GM12873 (cell line): Measurements from ENCODE around the gene IL1RN.

ENCODE experiments used
- TF ChIP-seq, protein P1 (sequence below): IDR thresholded peaks from 2 replicates; pipeline ENCODE4 v1.5.1; 2012; ENCODE audit warnings: low read depth, mild to moderate bottlenecking, moderate library complexity, low read length, control low read depth; ENCODE audit not compliant: insufficient read depth; ENCODE audit errors: missing control alignments

IL1RN gene

DNA sequence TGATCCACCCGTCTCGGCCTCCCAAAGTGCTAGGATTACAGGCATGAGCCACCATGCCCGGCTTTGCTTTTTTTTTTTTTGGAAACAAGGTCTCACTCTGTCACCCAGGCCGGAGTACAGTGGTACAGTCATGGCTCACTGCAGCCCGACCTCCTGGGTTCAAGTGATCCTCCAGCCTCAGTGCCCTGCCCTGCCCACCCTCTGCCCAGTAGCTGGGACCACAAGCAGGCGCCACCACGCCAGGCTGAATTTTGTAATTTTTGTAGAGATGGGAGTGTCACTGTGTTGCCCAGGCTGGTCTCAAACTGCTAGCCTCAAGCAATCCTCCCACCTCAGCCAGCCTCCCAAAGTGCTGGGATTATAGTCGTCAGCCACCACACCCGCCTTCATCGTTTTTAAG lies 34.8 kb downstream of the IL1RN start:
- TF ChIP-seq, protein P1, sequence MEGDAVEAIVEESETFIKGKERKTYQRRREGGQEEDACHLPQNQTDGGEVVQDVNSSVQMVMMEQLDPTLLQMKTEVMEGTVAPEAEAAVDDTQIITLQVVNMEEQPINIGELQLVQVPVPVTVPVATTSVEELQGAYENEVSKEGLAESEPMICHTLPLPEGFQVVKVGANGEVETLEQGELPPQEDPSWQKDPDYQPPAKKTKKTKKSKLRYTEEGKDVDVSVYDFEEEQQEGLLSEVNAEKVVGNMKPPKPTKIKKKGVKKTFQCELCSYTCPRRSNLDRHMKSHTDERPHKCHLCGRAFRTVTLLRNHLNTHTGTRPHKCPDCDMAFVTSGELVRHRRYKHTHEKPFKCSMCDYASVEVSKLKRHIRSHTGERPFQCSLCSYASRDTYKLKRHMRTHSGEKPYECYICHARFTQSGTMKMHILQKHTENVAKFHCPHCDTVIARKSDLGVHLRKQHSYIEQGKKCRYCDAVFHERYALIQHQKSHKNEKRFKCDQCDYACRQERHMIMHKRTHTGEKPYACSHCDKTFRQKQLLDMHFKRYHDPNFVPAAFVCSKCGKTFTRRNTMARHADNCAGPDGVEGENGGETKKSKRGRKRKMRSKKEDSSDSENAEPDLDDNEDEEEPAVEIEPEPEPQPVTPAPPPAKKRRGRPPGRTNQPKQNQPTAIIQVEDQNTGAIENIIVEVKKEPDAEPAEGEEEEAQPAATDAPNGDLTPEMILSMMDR, result no peak

DNA sequence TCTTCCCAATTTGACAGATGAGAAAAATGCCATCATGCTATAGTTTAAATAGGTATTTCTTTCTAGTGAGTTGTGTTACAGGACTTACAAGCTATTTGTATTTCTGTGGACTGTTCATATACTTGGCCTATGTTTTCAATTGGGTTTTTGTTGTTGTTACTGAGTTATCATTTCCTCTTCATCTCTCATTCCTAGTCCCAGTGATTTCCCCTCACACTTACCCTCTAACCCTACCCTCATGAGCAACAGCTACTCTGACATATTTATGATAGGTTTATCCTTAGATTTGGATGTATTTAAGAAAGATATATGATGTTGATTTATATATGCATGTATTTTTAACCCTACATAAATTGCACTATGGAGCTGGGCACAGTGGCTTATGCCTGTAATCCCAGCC lies 35.5 kb downstream of the IL1RN start:
- TF ChIP-seq, protein P1, result no peak

DNA sequence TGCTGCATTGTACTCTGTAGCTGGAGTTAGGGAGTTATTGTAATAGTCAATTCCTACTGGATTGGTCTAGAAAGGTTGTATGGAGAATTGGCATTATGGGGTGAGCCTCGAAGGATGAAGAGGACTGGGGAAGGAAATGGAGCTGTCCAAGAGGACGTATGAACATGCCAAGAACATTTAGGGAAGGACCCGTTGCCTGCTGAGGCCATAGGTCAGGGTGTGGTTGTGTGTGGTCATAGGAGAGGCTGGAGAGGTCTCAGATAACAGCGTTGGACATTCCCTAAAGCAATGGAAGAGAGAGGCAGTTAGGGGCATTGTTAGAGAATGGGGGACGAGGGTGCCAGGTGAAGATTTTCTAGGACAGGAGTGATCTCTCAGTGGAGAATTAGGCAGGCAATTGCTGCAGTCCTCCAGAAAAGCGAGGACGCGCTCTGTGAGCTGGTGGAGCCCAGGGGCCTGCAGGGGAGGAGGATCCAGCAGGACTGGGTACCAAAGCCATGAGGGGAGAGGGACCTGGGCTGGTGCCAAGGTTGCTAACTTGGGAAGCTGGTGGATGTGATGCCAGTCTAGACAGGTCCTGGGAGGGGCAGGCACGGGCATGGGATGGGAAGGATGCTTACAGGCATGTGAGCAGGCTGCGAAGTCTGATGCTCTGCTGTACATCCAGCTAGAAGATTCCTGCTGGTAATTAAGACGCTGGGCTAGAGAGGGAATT lies 37.0 kb downstream of the IL1RN start:
- TF ChIP-seq, protein P1, result no peak

DNA sequence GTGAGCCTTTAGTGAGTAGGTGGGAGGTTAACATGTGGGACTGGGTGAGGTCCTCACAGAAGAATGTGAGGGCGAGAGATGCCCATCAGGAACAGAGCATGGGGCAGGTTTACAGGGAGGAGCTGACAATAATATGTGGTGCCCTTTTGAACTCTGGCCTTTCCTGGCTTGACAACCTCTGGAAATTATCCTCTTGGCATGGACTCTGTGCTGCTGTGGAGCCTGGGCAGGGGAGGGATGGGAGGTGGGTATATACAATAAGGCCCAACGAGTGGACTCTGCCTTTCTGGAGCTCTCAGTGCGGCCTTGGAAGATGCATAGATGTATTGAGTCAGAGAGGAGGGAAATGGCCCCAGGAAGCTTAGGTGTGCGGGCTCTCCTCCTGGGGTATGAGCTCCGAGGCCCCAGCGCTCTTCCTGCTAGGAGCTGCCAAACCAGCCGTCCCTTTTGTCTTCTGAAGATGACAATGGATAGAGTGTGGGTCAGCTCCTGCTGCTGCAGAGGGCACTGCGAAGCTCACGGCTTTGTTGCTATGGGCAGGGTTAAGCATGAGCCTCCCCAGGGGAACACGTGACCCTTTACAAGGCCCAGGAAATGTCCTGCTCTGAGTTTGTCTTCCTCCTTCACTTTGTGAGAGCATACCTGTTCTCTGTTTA lies 37.7 kb downstream of the IL1RN start:
- TF ChIP-seq, protein P1, result no peak

DNA sequence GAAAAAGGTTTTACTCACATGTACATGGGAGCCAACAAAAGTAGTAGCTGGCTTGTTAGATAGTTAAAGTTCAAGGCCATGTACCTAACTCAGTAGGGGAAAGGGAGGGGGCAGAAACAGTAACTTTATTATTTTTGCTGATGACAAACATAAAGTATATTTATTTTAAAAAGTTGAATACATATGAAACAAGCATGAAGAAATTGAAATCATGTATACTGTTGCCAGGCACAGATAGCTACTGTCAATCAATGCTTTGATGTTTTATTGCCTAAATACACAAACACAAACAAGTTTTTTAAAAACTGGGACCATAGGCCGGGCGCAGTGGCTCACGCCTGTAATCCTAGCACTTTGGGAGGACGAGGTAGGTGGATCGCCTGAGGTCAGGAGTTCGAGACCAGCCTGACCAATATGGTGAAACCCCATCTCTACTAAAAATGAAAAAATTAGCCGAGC lies 38.8 kb downstream of the IL1RN start:
- TF ChIP-seq, protein P1, result no peak

DNA sequence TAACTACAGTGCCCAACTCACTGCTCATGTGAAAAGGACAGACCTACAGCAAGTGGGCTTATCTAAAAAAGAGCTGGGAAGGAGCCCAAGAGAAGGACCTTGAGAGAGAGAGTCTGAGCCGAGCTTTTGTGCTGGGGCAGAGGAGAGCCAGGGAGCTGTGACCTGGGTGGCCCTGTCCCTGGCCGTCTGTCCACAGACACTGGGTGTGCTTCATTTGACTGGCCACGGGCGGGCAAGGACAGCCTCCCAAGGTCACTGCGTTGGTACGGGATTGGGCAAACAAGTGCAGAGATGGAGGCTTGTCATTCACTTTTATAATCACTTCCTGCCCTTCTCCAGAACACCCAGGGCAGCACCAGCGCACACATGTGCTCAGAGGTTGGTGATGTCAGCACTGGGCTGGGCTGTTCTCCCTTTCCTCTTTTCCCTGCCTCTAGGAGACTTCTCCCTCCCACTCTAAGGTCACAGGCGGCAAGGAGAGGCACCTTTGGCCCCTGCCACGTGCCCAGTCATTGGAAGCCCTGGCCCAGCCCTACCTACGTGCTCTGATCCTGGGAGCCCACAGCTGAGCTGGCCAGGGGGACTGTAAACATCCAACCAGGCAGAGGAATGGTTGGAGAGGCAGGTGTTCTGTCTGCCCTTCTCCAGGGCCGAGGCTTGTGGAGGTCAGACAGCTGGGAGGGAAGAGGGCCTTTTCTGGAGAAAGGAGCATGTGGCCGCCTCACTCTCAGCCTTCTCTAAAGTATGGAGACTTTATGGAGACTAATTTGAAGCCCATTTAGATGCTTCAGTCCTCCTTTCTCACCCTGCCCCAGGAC lies 39.9 kb downstream of the IL1RN start:
- TF ChIP-seq, protein P1, result no peak

DNA sequence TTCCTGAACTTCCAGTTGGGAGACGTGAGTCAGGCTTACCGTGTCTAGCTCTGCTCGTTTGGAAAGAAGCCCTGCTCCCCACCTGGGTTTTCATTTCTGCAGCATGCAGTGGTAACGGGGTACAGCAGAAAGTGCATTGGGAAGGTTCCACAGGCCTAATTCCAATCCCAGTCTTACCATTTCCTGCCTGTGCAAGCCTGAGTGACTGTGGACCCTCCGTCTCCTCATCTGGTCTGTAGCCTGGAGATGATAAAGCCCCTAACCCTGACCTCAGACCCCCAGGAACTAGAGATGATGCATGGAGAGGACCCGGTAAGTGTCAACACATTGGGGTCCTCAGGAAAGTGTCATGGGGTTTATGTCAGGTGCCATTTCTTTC lies 40.6 kb downstream of the IL1RN start:
- TF ChIP-seq, protein P1, result no peak
